ENCODE data around the gene FSIP1. TPM values are rescaled to one million over a fixed set of nuclear protein-coding genes. Genes with fewer than 3 reads are reported as not detected.

FSIP1 gene
- total and polyA plus RNA-seq, 9 donors: 0.13 to 6.8 (median 0.79) TPM

DNA sequence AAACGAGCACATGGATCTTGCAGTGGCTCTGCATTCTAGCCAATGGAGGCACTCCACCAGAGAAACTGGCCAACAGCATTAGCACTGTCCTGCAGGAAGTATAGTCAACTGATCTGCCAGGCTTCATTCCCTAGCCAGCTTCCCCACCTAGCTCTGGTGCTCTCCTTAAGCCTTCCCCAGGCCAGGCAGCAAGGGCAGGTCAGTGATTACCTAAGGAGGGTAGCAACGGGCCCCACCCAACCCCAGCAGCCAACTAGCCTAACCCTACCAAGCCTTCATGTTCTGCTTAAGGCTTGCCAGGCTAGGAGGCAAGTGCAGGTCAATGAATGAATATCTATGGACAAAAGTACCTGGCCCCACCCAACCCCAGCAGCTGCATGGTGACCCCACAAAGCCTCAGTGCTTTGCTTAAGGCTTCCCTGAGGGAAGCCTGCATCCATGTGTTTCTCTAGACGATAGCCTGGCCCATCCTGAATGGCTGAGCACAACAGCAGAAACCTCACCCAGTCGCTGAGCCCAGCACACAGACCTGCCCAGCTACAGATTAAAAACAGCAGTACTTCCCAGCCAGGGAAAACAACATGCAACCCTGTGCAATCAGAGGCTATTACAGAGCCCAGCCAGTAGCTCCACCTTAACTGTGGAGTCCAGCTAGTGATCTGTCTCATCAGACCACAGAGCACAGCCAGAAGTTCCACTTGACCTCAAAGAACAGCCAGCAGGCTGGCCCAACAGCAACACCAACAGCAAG is 173.3 kb downstream of the FSIP1 start:
- TF ChIP-seq EP300 (IDR thresholded peaks at IDR 0.05) (no peak), POLR2A (IDR thresholded peaks at IDR 0.05) (no peak)
- TF ChIP-seq, protein P1, sequence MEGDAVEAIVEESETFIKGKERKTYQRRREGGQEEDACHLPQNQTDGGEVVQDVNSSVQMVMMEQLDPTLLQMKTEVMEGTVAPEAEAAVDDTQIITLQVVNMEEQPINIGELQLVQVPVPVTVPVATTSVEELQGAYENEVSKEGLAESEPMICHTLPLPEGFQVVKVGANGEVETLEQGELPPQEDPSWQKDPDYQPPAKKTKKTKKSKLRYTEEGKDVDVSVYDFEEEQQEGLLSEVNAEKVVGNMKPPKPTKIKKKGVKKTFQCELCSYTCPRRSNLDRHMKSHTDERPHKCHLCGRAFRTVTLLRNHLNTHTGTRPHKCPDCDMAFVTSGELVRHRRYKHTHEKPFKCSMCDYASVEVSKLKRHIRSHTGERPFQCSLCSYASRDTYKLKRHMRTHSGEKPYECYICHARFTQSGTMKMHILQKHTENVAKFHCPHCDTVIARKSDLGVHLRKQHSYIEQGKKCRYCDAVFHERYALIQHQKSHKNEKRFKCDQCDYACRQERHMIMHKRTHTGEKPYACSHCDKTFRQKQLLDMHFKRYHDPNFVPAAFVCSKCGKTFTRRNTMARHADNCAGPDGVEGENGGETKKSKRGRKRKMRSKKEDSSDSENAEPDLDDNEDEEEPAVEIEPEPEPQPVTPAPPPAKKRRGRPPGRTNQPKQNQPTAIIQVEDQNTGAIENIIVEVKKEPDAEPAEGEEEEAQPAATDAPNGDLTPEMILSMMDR (IDR thresholded peaks at IDR 0.05): no peak
- intact Hi-C loops (cut with DNase I): no loop called here
- no peak for DNase-seq
- no peaks in the 10 kb centered on the region for H3K27me3 ChIP-seq
- no peak overlapping the region for H3K27ac ChIP-seq
- no peaks in the 10 kb centered on the region for H3K9me3 ChIP-seq
- H3K4me1 ChIP-seq (ENCODE audit: insufficient read depth): no peaks in the 10 kb centered on the region
- WGBS, 3 donors: 84 to 88% (median 85%) methylated on average over 4 of the region's 4 CpGs
- no peaks in the 10 kb centered on the region for H3K36me3 ChIP-seq
- H3K4me3 ChIP-seq: no peak overlapping the region

DNA sequence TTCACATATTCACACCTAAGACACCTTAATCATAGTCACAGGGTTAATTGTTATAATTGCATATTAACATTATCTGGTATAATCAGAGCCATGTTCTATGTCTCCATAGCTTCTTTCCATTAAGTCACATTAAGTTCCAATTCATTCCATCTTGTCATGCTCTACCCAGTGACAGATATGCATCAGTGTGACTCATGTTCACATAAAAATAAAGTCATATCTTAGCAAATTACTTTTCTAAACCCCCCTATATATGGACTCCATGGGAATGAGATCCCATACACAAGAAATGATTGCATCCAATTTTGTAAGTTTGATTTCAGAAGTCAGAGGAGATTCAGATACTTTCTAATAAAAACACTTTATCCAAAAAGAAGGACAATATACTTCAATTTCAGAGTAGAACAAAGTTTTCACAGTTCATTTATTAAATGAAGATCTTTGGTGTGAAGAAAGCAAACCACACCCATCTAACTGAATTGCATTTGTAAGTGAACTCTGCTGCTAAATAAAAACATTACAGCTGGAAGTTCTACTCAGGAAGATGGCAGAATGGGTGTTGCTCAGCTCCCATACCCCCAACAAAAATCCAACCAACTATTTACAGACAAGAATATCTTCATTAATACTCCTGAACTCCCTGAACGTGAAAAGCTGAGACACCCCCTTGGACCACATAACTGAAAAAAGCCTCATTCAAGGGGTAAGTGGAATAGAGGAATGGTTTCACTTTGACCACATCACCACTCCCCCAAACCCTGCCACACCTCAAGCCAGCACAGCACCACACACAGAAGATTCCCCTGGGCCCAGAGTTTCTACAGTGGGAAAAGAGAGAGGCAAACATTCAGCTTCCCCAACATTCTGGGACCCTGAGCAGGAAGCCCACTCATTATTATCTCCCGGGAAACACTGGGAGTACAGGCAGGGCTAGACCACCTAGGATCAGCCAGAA is 174.2 kb downstream of the FSIP1 start:
- H3K27me3 ChIP-seq: no peaks in the 10 kb centered on the region
- H3K4me1 ChIP-seq (ENCODE audit: insufficient read depth): no peaks in the 10 kb centered on the region
- H3K4me3 ChIP-seq: no peak overlapping the region
- H3K36me3 ChIP-seq: no peaks in the 10 kb centered on the region
- DNase-seq: no peak
- H3K27ac ChIP-seq: no peak overlapping the region
- TF ChIP-seq EP300 (IDR thresholded peaks at IDR 0.05) (no peak), POLR2A (IDR thresholded peaks at IDR 0.05) (no peak)
- TF ChIP-seq, protein P1 (IDR thresholded peaks at IDR 0.05): no peak
- WGBS, 3 donors: 88 to 97% (median 91%) methylated on average over 2 of the region's 2 CpGs
- intact Hi-C loops (cut with DNase I): no loop called here
- H3K9me3 ChIP-seq: no peaks in the 10 kb centered on the region

DNA sequence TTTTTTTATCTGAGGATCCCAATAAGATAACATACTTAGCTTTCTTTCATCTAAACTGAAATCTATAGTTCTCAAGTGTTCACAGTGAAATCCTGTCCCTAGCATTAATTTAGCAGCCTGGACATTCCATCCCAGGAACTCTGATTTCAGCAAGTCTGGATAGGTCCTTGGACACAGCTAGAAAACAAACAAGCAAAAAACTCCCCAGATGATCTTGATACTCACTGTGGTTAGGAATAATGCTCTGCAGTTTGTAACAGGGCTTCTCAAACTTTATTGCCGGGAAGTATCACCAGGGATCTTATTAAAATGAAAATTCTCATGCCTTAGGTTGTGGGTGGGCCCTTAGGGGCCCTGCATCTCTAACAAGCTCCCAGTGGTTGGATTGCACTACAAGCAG is 177.5 kb downstream of the FSIP1 start:
- Histone ChIP-seq H3K4me1 (ENCODE audit: insufficient read depth) (no peaks in the 10 kb centered on the region), H3K27ac (no peak overlapping the region), H3K27me3 (no peaks in the 10 kb centered on the region), H3K9me3 (no peaks in the 10 kb centered on the region), H3K4me3 (no peak overlapping the region), H3K36me3 (no peaks in the 10 kb centered on the region)
- 91 to 97% (median 97%) methylated on average over 1 of the region's 1 CpG for WGBS, 3 donors
- intact Hi-C loops (cut with DNase I): no loop called here
- DNase-seq: no peak
- TF ChIP-seq, protein P1 (IDR thresholded peaks at IDR 0.05): no peak
- TF ChIP-seq EP300 (IDR thresholded peaks at IDR 0.05): no peak
- no peak for TF ChIP-seq POLR2A (IDR thresholded peaks at IDR 0.05)

DNA sequence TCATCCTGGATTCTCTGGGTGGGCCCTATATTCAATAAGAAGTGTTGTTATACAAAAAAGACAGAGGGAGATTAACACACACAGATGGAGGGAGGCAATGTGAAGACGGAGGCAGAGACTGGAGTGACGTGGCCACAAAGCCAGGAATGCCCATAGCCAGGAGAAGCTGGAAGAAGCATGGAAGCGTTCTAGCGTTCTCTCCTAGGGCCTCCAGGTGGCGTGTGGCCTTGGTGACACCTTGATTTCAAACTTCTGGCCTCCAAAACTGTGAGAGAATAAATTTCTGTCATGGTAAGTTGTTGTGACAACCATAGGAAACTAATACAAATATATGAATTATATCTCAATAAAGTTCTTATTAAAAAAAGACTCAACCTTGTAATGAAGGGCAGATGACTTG is 180.5 kb downstream of the FSIP1 start:
- intact Hi-C loops (cut with DNase I): no loop called here

More for the DNA sequence above, 180.5 kb downstream of the FSIP1 start:
- H3K36me3 ChIP-seq: no peaks in the 10 kb centered on the region
- no peak overlapping the region for H3K27ac ChIP-seq
- no peaks in the 10 kb centered on the region for H3K9me3 ChIP-seq
- H3K4me1 ChIP-seq (ENCODE audit: insufficient read depth): peaks cover 1% of the 10 kb centered on the region
- no peak for DNase-seq
- H3K4me3 ChIP-seq: no peak overlapping the region
- 86 to 89% (median 87%) methylated on average over 5 of the region's 5 CpGs for WGBS, 3 donors
- no peaks in the 10 kb centered on the region for H3K27me3 ChIP-seq
- no peak for TF ChIP-seq POLR2A (IDR thresholded peaks at IDR 0.05)

Measured in ovary (tissue), 9 donors.